Ishikawa (cell line): ENCODE results near the gene TNS3.

Source experiments
- CEBPB ChIP-seq: IDR thresholded peaks from 2 replicates; pipeline ENCODE4 v1.6.1; 2012
- RAD21 ChIP-seq: IDR thresholded peaks from 2 replicates; pipeline ENCODE4 v1.6.1; 2012; ENCODE audit warnings: low read depth
- TF ChIP-seq, protein P1 (sequence below): IDR thresholded peaks from 2 replicates; pipeline ENCODE4 v1.6.1; 2012

DNA sequence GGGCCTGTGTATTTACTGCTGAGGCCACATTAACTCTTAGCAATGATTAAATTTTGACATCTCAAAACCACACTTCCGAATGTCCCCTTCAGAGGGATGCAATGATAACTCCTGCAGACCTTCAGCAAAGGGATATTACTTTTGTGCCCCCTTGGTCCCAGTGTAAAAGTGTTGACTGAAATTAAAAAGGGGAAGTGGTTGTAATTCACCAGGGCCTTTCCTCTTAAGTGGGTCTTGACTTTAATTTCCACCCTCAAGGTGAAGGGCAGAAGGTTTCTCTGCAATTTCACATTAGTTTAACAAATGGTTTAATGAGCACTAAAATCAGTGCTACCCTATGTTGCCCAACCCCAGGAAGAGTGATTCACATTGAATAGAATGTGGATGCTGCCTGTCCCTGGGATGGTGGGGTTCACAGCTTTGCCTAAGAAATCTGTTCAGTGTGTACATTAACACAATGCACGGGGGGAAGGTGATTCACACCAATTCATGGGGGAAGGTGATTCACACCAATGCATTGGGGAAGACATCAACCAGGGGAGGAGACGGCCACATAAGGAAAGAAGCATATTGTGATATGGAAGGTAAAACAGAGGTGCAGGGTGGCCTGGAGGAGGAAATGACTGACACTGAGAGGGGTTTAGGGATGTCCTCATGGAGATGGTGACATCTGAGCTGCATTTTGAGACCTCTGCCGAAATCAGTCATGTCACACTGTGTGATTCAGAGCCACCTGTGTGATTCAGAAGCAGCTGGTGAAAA is 19.4 kb upstream of the TNS3 start:
- TF ChIP-seq CEBPB (peak; percentile 10; the same call in 1 of the 2 replicates), RAD21 (0 out of 2 replicates have a peak, but pooled peaks have one; percentile 10)
- TF ChIP-seq, protein P1, sequence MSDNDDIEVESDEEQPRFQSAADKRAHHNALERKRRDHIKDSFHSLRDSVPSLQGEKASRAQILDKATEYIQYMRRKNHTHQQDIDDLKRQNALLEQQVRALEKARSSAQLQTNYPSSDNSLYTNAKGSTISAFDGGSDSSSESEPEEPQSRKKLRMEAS = no peak; the same call in 1 of the 2 replicates
